ENCODE results near the gene SF3B3.

Gene SF3B3

DNA sequence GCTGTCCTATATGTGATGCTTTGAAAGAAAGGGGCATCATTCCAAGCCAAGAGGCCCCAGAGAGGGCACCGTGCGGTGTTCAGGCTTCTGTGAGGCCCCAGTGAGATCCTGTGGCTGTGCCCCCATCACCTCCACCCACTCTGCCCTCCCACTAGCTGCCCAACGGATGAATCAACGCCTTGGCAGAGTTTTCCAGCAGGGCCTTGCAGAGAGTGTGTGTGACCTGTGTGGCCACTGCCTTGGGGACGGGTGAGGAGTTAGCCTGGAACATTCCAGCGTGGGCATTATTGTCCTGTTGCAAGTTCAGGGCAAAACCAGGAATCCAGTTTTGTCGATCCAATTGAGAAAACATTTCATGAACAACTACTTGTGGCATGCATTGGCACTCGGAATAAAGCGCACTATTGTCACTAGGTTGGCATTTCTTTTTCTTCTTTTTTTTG, 53.7 kb downstream of the SF3B3 start:
- DNase-seq (ENCODE audit: low read depth): peak; percentile 38
- TF ChIP-seq, protein P1, sequence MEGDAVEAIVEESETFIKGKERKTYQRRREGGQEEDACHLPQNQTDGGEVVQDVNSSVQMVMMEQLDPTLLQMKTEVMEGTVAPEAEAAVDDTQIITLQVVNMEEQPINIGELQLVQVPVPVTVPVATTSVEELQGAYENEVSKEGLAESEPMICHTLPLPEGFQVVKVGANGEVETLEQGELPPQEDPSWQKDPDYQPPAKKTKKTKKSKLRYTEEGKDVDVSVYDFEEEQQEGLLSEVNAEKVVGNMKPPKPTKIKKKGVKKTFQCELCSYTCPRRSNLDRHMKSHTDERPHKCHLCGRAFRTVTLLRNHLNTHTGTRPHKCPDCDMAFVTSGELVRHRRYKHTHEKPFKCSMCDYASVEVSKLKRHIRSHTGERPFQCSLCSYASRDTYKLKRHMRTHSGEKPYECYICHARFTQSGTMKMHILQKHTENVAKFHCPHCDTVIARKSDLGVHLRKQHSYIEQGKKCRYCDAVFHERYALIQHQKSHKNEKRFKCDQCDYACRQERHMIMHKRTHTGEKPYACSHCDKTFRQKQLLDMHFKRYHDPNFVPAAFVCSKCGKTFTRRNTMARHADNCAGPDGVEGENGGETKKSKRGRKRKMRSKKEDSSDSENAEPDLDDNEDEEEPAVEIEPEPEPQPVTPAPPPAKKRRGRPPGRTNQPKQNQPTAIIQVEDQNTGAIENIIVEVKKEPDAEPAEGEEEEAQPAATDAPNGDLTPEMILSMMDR (IDR thresholded peaks at IDR 0.05; ENCODE audit: insufficient read depth, low read depth, low read length, missing control alignments): no peak
- no peak overlapping the region for H3K4me3 ChIP-seq (ENCODE audit: low read length)

GRCh38 chr16:70578035-70578434, 54.4 kb downstream of the SF3B3 start:
- no peak overlapping the region for H3K4me3 ChIP-seq (ENCODE audit: low read length)
- no peak for DNase-seq (ENCODE audit: low read depth)
- TF ChIP-seq, protein P1 (IDR thresholded peaks at IDR 0.05; ENCODE audit: insufficient read depth, low read depth, low read length, missing control alignments): no peak

DNA sequence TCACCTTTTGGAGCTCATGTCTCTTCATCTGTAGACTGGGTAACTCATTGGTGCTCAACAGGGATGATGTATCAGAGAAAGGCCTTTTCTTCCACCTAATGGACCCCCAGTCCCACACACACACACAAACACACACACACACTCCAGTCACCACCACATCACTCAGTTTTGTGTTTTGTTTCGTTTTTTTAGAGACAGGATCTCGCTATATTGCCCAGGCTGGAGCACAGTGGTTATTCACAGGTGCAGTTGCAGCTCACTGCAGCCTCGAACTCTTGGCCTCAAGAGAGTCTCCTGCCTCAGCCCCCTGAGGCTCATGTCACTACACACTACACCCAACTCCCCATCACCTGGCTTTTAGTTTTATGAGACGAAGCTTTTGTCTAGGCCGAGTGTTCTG, 55.6 kb downstream of the SF3B3 start:
- no peak overlapping the region for H3K4me3 ChIP-seq (ENCODE audit: low read length)
- no peak for DNase-seq (ENCODE audit: low read depth)
- TF ChIP-seq, protein P1 (IDR thresholded peaks at IDR 0.05; ENCODE audit: insufficient read depth, low read depth, low read length, missing control alignments): no peak

- no peak for DNase-seq (ENCODE audit: low read depth)
- H3K4me3 ChIP-seq (ENCODE audit: low read length): no peak overlapping the region
- TF ChIP-seq, protein P1 (IDR thresholded peaks at IDR 0.05; ENCODE audit: insufficient read depth, low read depth, low read length, missing control alignments): no peak
These were observed 56.3 kb downstream of the SF3B3 start for GRCh38 chr16:70579648-70580630.

DNA sequence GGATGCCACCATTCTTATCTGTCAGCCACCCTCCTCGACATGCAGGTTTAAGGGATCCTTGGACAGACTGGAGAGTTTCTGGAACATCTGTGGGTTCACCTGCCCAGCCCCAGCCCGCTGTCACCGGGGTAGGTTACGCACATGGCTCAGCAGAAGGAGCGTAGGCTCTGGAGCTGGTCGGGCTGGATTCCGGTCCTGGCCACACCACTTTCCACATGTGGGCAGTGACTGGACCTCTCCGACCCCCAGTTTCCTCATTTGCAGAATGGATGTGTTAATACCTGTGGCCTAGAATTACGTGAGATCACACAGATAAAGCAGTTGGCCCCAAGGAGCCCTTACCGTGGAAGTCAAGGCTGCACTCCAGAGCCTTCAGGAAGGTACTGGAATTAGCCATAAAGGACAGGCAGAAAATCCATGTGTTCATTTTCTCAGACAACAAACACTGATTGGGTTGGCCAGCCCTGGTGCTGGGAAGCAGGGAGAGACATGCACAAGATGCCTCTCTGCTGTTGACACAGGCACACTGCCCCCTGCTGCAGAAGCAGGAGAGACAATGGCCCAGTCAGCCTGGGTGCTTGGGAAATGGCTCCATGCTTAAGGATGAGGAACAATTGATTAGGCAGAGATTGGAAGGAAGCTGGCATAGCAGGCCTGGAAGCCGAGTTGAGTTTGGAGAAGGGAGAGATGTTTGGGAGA, 58.8 kb downstream of the SF3B3 start:
- DNase-seq (ENCODE audit: low read depth): no peak
- TF ChIP-seq, protein P1 (IDR thresholded peaks at IDR 0.05; ENCODE audit: insufficient read depth, low read depth, low read length, missing control alignments): peak; percentile 3
- no peak overlapping the region for H3K4me3 ChIP-seq (ENCODE audit: low read length)

DNA sequence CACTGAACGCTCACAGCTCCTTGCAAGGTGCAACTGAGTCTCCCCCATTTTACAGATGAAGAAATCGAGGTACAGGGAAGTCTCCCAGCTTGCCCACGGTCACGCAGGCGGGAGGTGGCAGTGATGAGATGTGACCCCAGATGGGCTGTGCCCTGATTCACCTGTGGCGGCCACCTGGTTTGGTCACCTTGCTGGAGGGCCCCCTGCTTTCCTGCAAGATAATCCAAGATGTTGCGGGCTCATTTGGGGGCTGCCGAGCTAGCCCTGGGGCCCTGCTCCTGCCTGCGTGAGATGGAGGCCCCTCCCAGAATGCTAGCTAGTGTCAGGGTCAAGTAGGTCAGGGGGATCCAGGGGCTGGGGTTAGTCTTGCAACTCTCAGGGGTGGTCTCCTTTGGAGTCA, 63.1 kb downstream of the SF3B3 start:
- DNase-seq (ENCODE audit: low read depth): no peak
- no peak overlapping the region for H3K4me3 ChIP-seq (ENCODE audit: low read length)
- TF ChIP-seq, protein P1 (IDR thresholded peaks at IDR 0.05; ENCODE audit: insufficient read depth, low read depth, low read length, missing control alignments): no peak

Data from epithelial cell of esophagus (primary cell).